GM12872 (cell line): ENCODE results near the gene PLA2G12A.

Source experiments
- CTCF ChIP-seq: IDR thresholded peaks from 3 replicates; pipeline ENCODE4 v1.5.1; 2011; ENCODE audit warnings: low read depth, mild to moderate bottlenecking, low read length, moderate library complexity; ENCODE audit not compliant: insufficient read depth

Gene PLA2G12A

GRCh38 chr4:109729718-109730618, at the start of gene PLA2G12A:
Gene PLA2G12A (minus strand): TSS chr4:109730070. CDS start chr4:109729809, 261 bp downstream.
- no peak for TF ChIP-seq CTCF

- no peak for TF ChIP-seq CTCF
These were observed 35.0 kb upstream of the PLA2G12A start for GRCh38 chr4:109764789-109765402.

- TF ChIP-seq CTCF, result no peak
These were observed 34.5 kb upstream of the PLA2G12A start for GRCh38 chr4:109764376-109764775.

GRCh38 chr4:109760682-109761081, 30.8 kb upstream of the PLA2G12A start:
- TF ChIP-seq CTCF, result no peak

GRCh38 chr4:109755656-109756055, 25.8 kb upstream of the PLA2G12A start:
- no peak for TF ChIP-seq CTCF

- no peak for TF ChIP-seq CTCF
These were observed 24.4 kb upstream of the PLA2G12A start for GRCh38 chr4:109754093-109754857.

GRCh38 chr4:109752525-109752924, 22.7 kb upstream of the PLA2G12A start:
- TF ChIP-seq CTCF, result no peak
